SHP77 treated with DMSO at 0.1 percent for 48 hours (cell line): ENCODE measurements around the gene ESPN.

ENCODE experiments used
- DNase-seq: peaks from one replicate; lab custom pipeline; 2025; lab: John Stamatoyannopoulos, UW

ESPN gene

DNA sequence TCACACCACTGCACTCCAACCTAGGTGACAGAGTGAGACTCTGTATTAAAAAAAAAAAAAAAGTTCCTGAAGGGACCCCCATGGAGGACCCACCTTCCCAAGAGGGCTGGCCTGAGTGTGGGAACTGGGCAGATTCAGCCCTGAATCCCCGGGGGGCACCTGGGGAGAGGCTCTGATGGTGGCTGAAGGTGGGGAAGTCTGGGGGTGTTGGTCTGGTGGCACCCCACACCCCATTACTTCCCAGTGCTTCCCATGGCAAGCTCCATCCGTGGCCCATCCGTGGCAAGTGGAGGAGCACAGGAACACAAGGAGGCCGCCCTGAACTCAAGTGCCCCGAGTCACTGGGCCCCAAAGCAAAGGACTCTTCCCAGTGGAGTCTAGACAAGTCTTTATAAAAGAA is 42.2 kb downstream of the ESPN start:
- DNase-seq: no peak

- no peak for DNase-seq
Observed at GRCh38 chr1:6467224-6467623, 42.6 kb downstream of the ESPN start.

GRCh38 chr1:6467744-6468688 is 43.4 kb downstream of the ESPN start:
- no peak for DNase-seq

- DNase-seq: no peak
Observed at GRCh38 chr1:6468729-6469461, 44.3 kb downstream of the ESPN start.

GRCh38 chr1:6470132-6471085 is 45.8 kb downstream of the ESPN start:
- DNase-seq: no peak

DNA sequence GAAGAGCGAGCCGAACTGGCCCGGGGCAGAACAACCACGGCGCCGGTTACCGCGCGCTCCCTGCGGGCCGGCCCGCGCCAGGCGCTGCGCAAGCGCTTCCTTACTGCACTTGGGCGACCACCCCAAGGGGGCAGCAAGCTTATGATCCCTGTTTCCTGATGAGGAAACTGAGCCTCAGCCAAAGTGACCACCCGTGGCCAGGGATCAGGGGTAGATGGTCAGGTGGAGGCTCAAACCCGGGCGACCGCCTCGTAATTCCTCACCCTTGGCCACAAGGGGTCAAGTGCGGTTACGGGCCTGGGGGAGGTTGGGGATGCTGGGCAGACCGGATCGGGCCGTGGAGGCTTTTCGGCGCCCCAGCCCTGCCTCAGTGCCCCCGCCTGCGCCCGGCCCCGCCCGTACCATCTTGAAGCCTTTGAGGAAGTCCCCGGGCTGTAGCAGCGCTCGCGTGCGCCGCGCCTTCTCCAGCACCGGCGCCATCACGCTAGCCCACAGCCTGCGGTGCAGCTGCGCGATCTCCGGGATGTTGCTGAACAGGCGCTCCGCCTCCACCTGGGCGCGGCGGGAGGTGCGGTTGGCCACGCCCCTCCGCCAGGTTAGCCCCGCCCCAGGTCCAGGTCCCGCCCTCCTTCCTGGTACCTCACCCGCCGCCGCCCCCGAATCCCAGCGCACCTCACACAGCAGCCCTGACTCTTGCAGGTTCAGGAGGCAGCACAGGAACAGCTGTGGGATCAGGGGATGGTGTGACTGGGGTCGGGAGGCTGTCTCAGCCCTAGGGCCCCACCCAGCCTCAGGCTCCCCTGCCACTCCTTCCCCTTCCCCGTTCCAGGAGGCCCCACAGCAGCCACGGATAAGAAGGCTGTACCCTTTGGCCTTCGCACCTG is 46.8 kb downstream of the ESPN start:
- DNase-seq: no peak

DNA sequence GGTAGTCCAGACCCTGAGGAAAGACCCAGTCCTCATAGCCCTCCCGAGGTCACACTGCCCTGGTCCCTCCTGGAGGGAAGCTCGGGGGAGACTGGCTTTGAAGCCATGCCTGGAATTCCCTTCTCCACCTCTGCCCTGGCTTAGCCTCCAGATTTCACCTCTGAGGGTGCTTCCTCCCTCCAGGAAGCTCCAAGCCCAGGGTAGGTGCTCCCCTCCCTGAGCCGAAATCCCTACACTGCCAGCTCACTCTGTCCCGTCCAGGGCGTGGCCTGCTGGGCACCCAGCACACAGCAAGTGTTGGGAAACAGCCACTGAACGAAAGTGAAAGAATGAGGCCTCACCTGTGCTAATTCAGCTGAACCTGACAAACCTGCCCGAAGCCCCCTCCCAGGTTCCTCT is 47.4 kb downstream of the ESPN start:
- DNase-seq: no peak

DNA sequence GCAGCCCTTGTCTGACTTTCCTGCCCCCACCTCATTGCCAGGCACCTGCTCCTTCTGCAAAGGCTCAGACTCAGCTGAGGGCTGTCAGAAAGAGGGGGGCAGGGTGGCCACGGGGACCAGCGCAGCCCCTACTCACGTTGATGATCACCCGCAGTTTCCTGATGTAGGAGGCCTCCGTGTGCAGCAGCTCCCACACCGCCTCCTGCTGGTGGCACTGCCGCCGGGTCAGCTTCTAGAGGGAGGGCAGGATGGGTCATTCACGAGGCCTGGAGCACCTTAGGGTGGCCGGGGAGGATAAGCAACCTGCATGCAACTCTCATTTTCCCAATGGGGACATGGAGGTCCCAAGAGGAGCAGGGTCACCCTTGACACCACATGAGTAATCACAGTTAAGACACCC is 47.8 kb downstream of the ESPN start:
- DNase-seq: no peak

- DNase-seq: no peak
Observed at GRCh38 chr1:6473156-6473555, 48.6 kb downstream of the ESPN start.

DNA sequence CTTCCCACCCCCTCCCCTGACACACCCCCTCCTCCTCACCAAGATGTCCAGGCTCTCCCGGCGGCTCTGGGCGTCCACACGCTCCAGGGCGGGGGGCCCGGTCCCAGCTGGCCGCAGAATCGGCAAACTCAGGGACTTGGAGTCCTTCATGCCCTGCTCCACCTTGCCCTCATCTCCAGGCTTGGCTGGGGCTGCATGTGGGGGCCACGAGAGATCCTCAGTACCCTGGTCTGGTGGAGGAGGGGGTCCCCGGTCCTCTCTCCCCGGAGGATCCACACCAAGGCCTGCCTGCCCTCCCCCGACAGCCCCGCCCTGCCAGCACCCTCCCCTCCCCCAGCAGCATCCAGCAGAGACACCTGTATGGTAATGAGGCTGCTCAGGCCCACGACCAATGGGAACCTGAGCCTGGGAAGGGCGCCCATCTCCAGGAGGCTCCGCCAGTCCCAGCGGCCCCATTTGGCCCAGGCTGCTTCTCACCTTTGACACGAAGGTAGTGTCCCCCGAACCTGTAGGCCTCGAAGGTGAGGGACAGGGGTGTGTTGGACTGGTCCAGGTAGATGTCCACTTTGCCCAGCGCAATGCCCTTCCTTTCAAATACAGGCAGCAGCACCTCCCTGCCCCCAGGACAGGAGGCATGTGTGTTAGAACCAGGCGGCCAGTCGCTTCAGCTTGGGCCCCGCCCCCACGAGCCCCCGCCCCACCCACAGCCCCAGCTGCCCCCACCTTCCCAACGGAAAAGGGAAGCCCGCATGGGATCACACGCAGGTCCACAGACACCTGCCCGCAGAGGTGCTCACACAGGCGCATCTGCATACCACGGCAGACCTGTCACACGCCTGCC is 49.6 kb downstream of the ESPN start:
- peak; percentile 84 for DNase-seq

DNA sequence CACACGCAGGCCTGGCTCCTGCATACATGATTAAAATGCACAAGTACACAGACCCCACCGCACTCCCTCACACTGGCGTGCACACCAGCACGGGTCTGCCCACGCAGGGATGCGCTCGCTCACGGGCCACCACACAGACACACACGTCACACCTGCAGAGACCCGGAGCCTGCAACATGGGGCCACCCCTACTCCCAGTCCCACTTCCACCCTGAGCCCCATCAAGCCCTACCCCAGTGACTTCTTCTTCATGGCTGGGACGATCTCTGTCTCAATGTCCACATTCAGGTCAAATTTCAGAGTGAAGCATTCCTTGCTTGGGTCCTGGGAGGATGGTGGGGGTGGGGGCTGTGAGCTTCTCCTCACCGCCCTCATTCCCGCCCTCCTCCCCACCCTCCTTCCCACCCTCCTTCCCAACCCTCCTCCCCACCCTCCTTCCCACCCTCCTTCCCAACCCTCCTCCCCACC is 50.3 kb downstream of the ESPN start:
- no peak for DNase-seq

DNA sequence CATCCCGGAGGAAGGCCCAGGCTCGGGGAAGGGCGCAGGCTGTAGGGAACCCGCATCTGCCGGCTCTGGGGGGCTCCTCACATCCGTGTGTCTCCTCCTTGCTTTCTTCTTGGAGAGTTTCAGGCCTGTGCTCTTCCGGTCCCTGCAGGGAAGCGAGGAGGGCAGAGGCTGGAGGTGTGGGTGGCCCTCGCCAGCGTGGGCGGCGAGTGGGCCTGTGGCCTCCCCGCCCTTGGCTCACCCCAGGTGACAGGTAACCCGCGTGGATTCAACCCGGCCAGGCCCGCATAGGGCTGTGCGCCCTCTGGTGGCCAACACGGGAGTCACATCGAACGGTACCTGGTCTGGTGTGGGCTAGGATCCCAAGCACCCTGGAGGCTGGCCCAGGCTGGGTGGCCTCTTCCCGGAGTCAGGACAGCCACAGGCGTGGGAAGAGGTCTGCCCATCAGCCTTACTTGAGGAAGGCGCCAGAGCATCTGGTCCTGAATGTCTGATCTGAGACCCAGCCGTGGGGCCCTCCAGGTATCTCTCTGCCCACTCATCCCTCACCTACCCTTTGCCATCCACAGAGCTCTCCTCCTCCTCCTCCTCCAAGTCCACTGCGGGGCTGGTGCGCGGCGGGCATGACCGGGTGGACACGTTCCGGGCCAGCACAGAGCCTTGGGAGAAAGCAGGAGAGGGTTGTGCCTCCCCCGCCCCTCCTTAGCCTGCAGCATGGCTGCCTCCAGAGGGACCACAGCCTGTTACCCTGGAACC is 51.0 kb downstream of the ESPN start:
- peak; percentile 24 for DNase-seq

DNA sequence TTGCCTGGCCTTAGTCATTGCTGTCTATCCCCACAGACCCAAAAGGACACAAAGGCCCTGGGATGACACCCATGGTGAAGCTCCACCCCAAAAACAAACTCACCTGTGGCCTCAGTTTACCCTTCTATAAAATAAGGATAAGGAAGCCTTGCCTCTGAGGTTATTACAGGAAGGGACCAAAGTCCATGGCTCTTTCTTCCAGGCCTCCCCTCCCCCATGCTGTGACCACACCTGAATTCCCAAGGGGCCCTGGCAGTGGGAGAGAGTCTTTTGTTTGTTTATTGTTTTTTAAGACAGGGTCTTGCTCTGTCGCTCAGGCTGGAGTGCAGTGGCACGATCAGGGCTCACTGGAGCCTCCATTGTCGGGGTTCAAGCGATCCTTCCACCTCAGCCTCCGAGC is 51.9 kb downstream of the ESPN start:
- DNase-seq: no peak

- no peak for DNase-seq
Observed at GRCh38 chr1:6477039-6477820, 52.7 kb downstream of the ESPN start.

- no peak for DNase-seq
Observed at GRCh38 chr1:6481820-6482219, 57.2 kb downstream of the ESPN start.

- DNase-seq: peak; percentile 45
Observed at GRCh38 chr1:6483017-6483760, 58.6 kb downstream of the ESPN start.

- no peak for DNase-seq
Observed at GRCh38 chr1:6483761-6484117, 59.2 kb downstream of the ESPN start.

- DNase-seq: no peak
Observed at GRCh38 chr1:6484826-6485167, 60.2 kb downstream of the ESPN start.
